K562 (cell line): ENCODE data around the gene MRPS31. TPM values are rescaled to one million over a fixed set of nuclear protein-coding genes. Genes with fewer than 3 reads are reported as not detected.

Source experiments
- ATAC-seq: fragments of 200-7000 bp; cut with Tn5 transposase; 3 replicates; pipeline ENCODE4 v1.9.1; 2020; ENCODE audit warnings: moderate library complexity
- BruUV-seq: library from RNA; stranded (reverse); fragments of 400-500 nt; replicated peaks from 2 replicates; lab custom pipeline; 2021; lab: Mats Ljungman, UMichigan
- CTCF ChIA-PET: fragments of 300-600 bp; formaldehyde crosslinking; extraction: SDS; loops from one replicate; lab custom pipeline; 2021; ENCODE audit warnings: low intra/inter-chr PET ratio; lab: Yijun Ruan, JAX
- POLR2A ChIA-PET: fragments of 300-600, 350-650 bp; sonication (Branson Sonifier 250); formaldehyde crosslinking; extraction: SDS; loops from one replicate; lab custom pipeline; 2021; ENCODE audit warnings: antibody characterized with exemption, inconsistent platforms; lab: Yijun Ruan, JAX
- DNase-seq, 4 experiments: peaks; one replicate each; pipeline versions ENCODE4 v3.0.0 to v3.0.0-alpha.2; 2011 to 2018; ENCODE audit warnings: low spot score in 3 of 4, mixed read lengths in 3 of 4; ENCODE audit errors: extremely low read depth in 1 of 4
- FAIRE-seq: peaks from 2 replicates; lab custom pipeline; 2011; peaks lifted over from hg19 to GRCh38; lab: Jason Lieb, UNC
- H2AFZ ChIP-seq: 2 replicates; pipeline ENCODE4 v1.6.0; 2011; ENCODE audit warnings: low read depth, low read length, control low read depth, inconsistent platforms
- H3K27ac ChIP-seq: fragments of 200-600 bp; 3 replicates; pipeline ENCODE4 v1.8.0; 2011; ENCODE audit warnings: low read depth, mild to moderate bottlenecking, control low read depth, inconsistent platforms, low read length, moderate library complexity, mixed read lengths; ENCODE audit errors: extremely low read depth
- H3K27me3 ChIP-seq, 2 experiments: fragments of 300-600 bp in 1 of 2; 2 replicates in 1 of 2; 3 replicates in 1 of 2; pipeline versions ENCODE4 v1.6.0 to v1.8.0; 2011; ENCODE audit warnings: inconsistent platforms in 2 of 2, low read length in 2 of 2, mild to moderate bottlenecking in 1 of 2, mixed read lengths in 1 of 2, moderate library complexity in 1 of 2; ENCODE audit not compliant: control insufficient read depth in 2 of 2, insufficient read depth in 2 of 2
- H3K36me3 ChIP-seq: fragments of 300-600 bp; 3 replicates; pipeline ENCODE4 v1.8.0; 2011; ENCODE audit warnings: mild to moderate bottlenecking, low read length, inconsistent platforms; ENCODE audit not compliant: control insufficient read depth, insufficient read depth
- H3K4me1 ChIP-seq, 2 experiments: fragments of 200-600 bp in 1 of 2; replicated peaks in 1 of 2; 2 replicates in 1 of 2; 3 replicates in 1 of 2; pipeline versions ENCODE4 v1.5.1 to v1.8.0; 2011; ENCODE audit warnings: inconsistent platforms in 2 of 2, low read length in 2 of 2, mild to moderate bottlenecking in 1 of 2, mixed read lengths in 1 of 2, moderate library complexity in 1 of 2; ENCODE audit not compliant: control insufficient read depth in 2 of 2, insufficient read depth in 2 of 2
- H3K4me2 ChIP-seq: 2 replicates; pipeline ENCODE4 v1.6.1; 2011; ENCODE audit warnings: low read length, control low read depth, inconsistent platforms, mixed read lengths; ENCODE audit not compliant: insufficient read depth
- H3K4me3 ChIP-seq: fragments of 200-600 bp; sonication (generic), shearing (Covaris generic); 2 replicates; pipeline ENCODE4 v1.5.1; 2016; ENCODE audit warnings: control low read depth, inconsistent platforms
- H3K79me2 ChIP-seq: fragments of 200-600 bp; 3 replicates; pipeline ENCODE4 v1.8.0; 2011; ENCODE audit warnings: low read length, inconsistent platforms; ENCODE audit not compliant: control insufficient read depth, insufficient read depth
- H3K9ac ChIP-seq, 2 experiments: 2 replicates each; pipeline versions ENCODE4 v1.6.0 to v1.6.1; 2011; ENCODE audit warnings: low read depth in 2 of 2, low read length in 2 of 2, control low read depth in 1 of 2, inconsistent platforms in 1 of 2, mild to moderate bottlenecking in 1 of 2, mixed read lengths in 1 of 2; ENCODE audit not compliant: insufficient read depth in 1 of 2
- H3K9me1 ChIP-seq: one replicate; pipeline ENCODE4 v1.6.0; 2011; ENCODE audit warnings: inconsistent platforms, mild to moderate bottlenecking, low read length, moderate library complexity; ENCODE audit not compliant: control insufficient read depth, insufficient read depth
- H3K9me3 ChIP-seq: replicated peaks from 2 replicates; pipeline ENCODE4 v1.5.1; 2011; ENCODE audit warnings: low read depth, low read length, inconsistent platforms; ENCODE audit not compliant: control insufficient read depth, insufficient read depth
- H4K20me1 ChIP-seq: replicated peaks from 2 replicates; pipeline ENCODE4 v1.6.1; 2011; ENCODE audit warnings: low read length, inconsistent platforms, mixed read lengths; ENCODE audit not compliant: control insufficient read depth, insufficient read depth
- CTCFL ChIP-seq: IDR thresholded peaks from 2 replicates; pipeline ENCODE4 v1.6.1; 2011; ENCODE audit warnings: borderline replicate concordance, low read depth, mild to moderate bottlenecking, moderate library complexity, low read length; ENCODE audit not compliant: insufficient read depth, poor library complexity, severe bottlenecking
- GTF3C2 ChIP-seq: IDR thresholded peaks from 3 replicates; pipeline ENCODE4 v1.6.1; 2011; ENCODE audit warnings: borderline replicate concordance, mild to moderate bottlenecking, moderate library complexity; ENCODE audit not compliant: insufficient read length; ENCODE audit errors: extremely low read depth
- HNRNPL ChIP-seq: fragments of 200-400 bp; formaldehyde crosslinking; IDR thresholded peaks from 2 replicates; pipeline ENCODE4 v1.6.1; 2017; ENCODE audit warnings: low read depth, mild to moderate bottlenecking, low read length
- PKNOX1 ChIP-seq: fragments of 450-650 bp; IDR thresholded peaks from 2 replicates; pipeline ENCODE4 v1.6.1; 2016
- SNAPC5 ChIP-seq: fragments of 250-450 bp; sonication (Bioruptor Pico); IDR thresholded peaks from 2 replicates; pipeline ENCODE4 v1.8.0; 2021; ENCODE audit warnings: moderate library complexity, mild to moderate bottlenecking, inconsistent platforms
- SOX6 ChIP-seq: fragments of 450-650 bp; IDR thresholded peaks from 2 replicates; pipeline ENCODE4 v1.6.1; 2014; ENCODE audit warnings: mild to moderate bottlenecking
- SP1 ChIP-seq: sonication (generic); formaldehyde crosslinking; IDR thresholded peaks from 2 replicates; pipeline ENCODE4 v1.8.1; 2022; ENCODE audit warnings: mild to moderate bottlenecking, missing genetic modification reagents
- TAL1 ChIP-seq: fragments of 450-650 bp; IDR thresholded peaks from 2 replicates; pipeline ENCODE4 v1.6.1; 2016; ENCODE audit warnings: mild to moderate bottlenecking
- TEAD1 ChIP-seq, 2 experiments: fragments of 450-650 bp in 1 of 2; sonication (generic) in 1 of 2; formaldehyde crosslinking; IDR thresholded peaks; 2 replicates each; pipeline versions ENCODE4 v1.4.0 to v1.8.0; 2020 to 2022; ENCODE audit warnings: mild to moderate bottlenecking in 2 of 2, missing genetic modification reagents in 1 of 2
- WGBS: fragments of 100-300 bp; shearing (Covaris generic); methylation state at CpG from one replicate; pipeline ENCODE4 v1.1.6; 2016; ENCODE audit warnings: low coverage, mixed read lengths; ENCODE audit not compliant: insufficient coverage; ENCODE audit errors: missing lambda C conversion rate; 5-methylcytosine and 5-hydroxymethylcytosine counted together
- in situ Hi-C: fragments of 300-500 bp; cut with MboI; formaldehyde crosslinking; loops from 4 replicates; pipeline ENCODE4 v1.15.0; 2018; ENCODE audit warnings: inconsistent platforms, mixed read lengths
- intact Hi-C: fragments of 100-400 bp; cut with micrococcal nuclease; formaldehyde crosslinking; loops from 2 replicates; pipeline ENCODE4 v1.14.2; 2022
- polyA plus RNA-seq, 8 experiments: library from polyadenylated mRNA; depleted of rRNA in 4 of 8; stranded (reverse) in 5 of 8; unstranded in 3 of 8; fragments of >200 nt; fragmentation: Nextera tagmentation in 2 of 8; fragmentation: Illumina TruSeq in 1 of 8; extraction: Ambion mirVana in 2 of 8; extraction: Trizol in 1 of 8; gene quantifications; 2 replicates each; pipeline versions ENCODE4 v1.2.1 to v1.2.3, GENCODE V29; 2011 to 2014; ENCODE audit warnings: inconsistent platforms in 1 of 8, missing spikeins in 1 of 8
- total RNA-seq, 7 experiments: library from RNA; depleted of rRNA in 6 of 7; stranded (reverse); fragments of >200 nt in 6 of 7; fragmentation: Illumina TruSeq in 2 of 7; extraction: Trizol in 2 of 7; gene quantifications; 2 replicates each; pipeline versions ENCODE4 v1.2.1 to v1.2.3, GENCODE V29; 2011 to 2021; ENCODE audit warnings: low replicate concordance in 1 of 7

The MRPS31 gene
- total and polyA plus RNA-seq, 9 of the 15 experiments (the other 6 are each of a cell fraction or from before 2014, with no cell fraction given): 20.3 to 57.8 (median 37.1) TPM

- TF ChIP-seq SP1 (0 out of 2 replicates have a peak, but pooled peaks have one; percentile 16), SOX6 (peak; percentile 70), PKNOX1 (no peak), TEAD1 (CRISPR knock-in tag; IDR thresholded peaks at IDR 0.05) (0 out of 4 replicates have a peak, but pooled peaks of 1 of the 2 experiments have one; percentile 37)
- TF ChIP-seq, all 486 proteins: peak for 51
Measured at GRCh38 chr13:40681341-40682146, 89.4 kb downstream of the MRPS31 start (continued).

- H3K27me3 ChIP-seq: no peaks in the 10 kb centered on the region
- no peak overlapping the region for H3K9ac ChIP-seq
- in situ Hi-C loops: loop anchor here (25.0 kb wide), 2 partner anchors 618 to 1693 kb away; partner anchors contain the start of gene STOML3
- WGBS: 7% methylated on average over 7 of the region's 7 CpGs
- H3K4me2 ChIP-seq: no peak overlapping the region; the same call in 1 of the 2 replicates
- H3K4me3 ChIP-seq: no peak overlapping the region
- POLR2A ChIA-PET: no interaction called here
- no peaks in the 10 kb centered on the region for H3K79me2 ChIP-seq
- ATAC-seq: no peak
- CTCF ChIA-PET: no interaction called here
- no peak for DNase-seq
- peaks cover 0 to 7% of the 10 kb centered on the region in 2 experiments; a peak in 2 of 5 replicates for H3K4me1 ChIP-seq
- no peaks in the 10 kb centered on the region for H3K9me1 ChIP-seq
- H4K20me1 ChIP-seq: peaks cover 6% of the 10 kb centered on the region; the same call in 1 of the 2 replicates
- no peaks in the 10 kb centered on the region for H3K9me3 ChIP-seq
- BruUV-seq: no TSS peak
- intact Hi-C loops: loop anchor here (10.0 kb wide), 2 partner anchors 736 to 996 kb away; no protein-coding TSS in a partner anchor
- FAIRE-seq: no peak
- no peak overlapping the region for H3K27ac ChIP-seq
- H2AFZ ChIP-seq: no peak overlapping the region
- no peaks in the 10 kb centered on the region for H3K36me3 ChIP-seq
- TF ChIP-seq CTCFL (no peak), SNAPC5 (no peak), GTF3C2 (no peak), HNRNPL (no peak), TAL1 (no peak)
Measured at GRCh38 chr13:40680659-40681323, 90.2 kb downstream of the MRPS31 start.
